ENCODE results near the gene EML4. TPM values are rescaled to one million over a fixed set of nuclear protein-coding genes. Genes with fewer than 3 reads are reported as not detected.

EML4 gene
- total and polyA plus RNA-seq, 10 of the 15 experiments (the other 5 are each of a cell fraction or from before 2014, with no cell fraction given), result 23.1 to 91.3 (median 77.4) TPM

DNA sequence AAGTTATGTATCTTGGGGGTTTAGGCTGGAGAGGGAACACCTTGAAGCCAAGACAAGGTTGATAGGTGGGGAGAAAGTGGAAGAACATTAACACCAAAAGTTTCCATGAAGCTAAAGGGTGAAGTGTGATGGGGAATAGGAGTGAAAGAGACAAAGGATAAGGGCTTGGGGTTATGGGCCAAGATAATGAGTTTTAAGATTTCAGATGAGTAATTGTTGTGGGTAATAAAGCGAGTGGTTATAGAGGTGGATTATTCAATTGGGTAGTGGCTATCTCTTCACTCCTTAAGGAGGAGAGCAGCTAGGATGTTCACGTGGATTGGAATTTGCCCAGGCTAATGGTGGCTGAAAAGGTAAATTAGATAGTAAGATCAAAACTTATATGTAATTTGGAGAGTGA lies 29.8 kb downstream of the EML4 start:
- Histone ChIP-seq H3K4me2 (ENCODE audit: control insufficient read depth, insufficient read depth) (no peak overlapping the region), H2AFZ (ENCODE audit: control insufficient read depth, low read depth, low read length) (no peak overlapping the region), H3K36me3 (ENCODE audit: control insufficient read depth in 2 of 2, insufficient read depth in 2 of 2, low read length in 1 of 2) (no peaks in the 10 kb centered on the region; a peak in 1 of 4 replicates), H3K4me3 (no peak overlapping the region), H4K20me1 (ENCODE audit: control insufficient read depth, insufficient read depth) (no peaks in the 10 kb centered on the region), H3K4me1 (ENCODE audit: control insufficient read depth, insufficient read depth, low read length) (peaks cover 11% of the 10 kb centered on the region; the same call in 1 of the 2 replicates), H3K79me2 (ENCODE audit: control insufficient read depth, insufficient read depth, low read length) (peaks cover 51% of the 10 kb centered on the region), H3K27me3 (replicated peaks in 1 of 2; ENCODE audit: control insufficient read depth in 2 of 2, insufficient read depth in 2 of 2, low read length in 1 of 2) (no peaks in the 10 kb centered on the region), H3K9ac (ENCODE audit: control insufficient read depth, insufficient read depth, low read length) (no peak overlapping the region), H3K9me3 (replicated peaks; ENCODE audit: control insufficient read depth, insufficient read depth, low read length) (no peaks in the 10 kb centered on the region), H3K27ac (ENCODE audit: control insufficient read depth, insufficient read depth) (no peak overlapping the region)
- no TSS peak for BruUV-seq (replicated peaks)
- RAD21 ChIA-PET (ENCODE audit: unreplicated experiment), result interaction anchor here (1.7 kb wide), 1 partner anchor 108 kb away, joined by 3 read pairs; no protein-coding TSS in a partner anchor
- in situ Hi-C loops (cut with MboI) (loop anchor here (5.0 kb wide), 1 partner anchor 102 kb away; no protein-coding TSS in a partner anchor), intact Hi-C loops (cut with micrococcal nuclease; ENCODE audit: unreplicated experiment) (no loop called here)
- ATAC-seq (no peak), DNase-seq (ENCODE audit: low read depth, low spot score) (no peak), FAIRE-seq (no peak)
- SMC1A ChIA-PET (ENCODE audit: uncharacterized antibody, unreplicated experiment), result interaction anchor here (0.6 to 2.2 kb wide), 5 partner anchors 9 to 103 kb away, joined by 3 to 8 read pairs (median 3); no protein-coding TSS in a partner anchor
- no peak for TF ChIP-seq SREBF1 (IDR thresholded peaks at IDR 0.05; ENCODE audit: low read length)
- TF ChIP-seq SMC3 (IDR thresholded peaks at IDR 0.05; ENCODE audit: borderline replicate concordance, low read length), result no peak
- TF ChIP-seq HDGF (IDR thresholded peaks at IDR 0.05), result no peak
- TF ChIP-seq LARP7 (IDR thresholded peaks at IDR 0.05), result no peak
- TF ChIP-seq RAD51 (IDR thresholded peaks at IDR 0.05), result no peak
- POLR2A ChIA-PET, result no interaction called here
- CTCF ChIA-PET, result interaction anchor here (1.0 to 6.9 kb wide), 4 partner anchors 74 to 112 kb away, joined by 3 to 160 read pairs (median 4); no protein-coding TSS in a partner anchor
- WGBS (ENCODE audit: insufficient coverage, insufficient replicate concordance, low lambda C conversion rate, missing lambda C conversion rate), result 50% methylated on average over 2 of the region's 2 CpGs

DNA sequence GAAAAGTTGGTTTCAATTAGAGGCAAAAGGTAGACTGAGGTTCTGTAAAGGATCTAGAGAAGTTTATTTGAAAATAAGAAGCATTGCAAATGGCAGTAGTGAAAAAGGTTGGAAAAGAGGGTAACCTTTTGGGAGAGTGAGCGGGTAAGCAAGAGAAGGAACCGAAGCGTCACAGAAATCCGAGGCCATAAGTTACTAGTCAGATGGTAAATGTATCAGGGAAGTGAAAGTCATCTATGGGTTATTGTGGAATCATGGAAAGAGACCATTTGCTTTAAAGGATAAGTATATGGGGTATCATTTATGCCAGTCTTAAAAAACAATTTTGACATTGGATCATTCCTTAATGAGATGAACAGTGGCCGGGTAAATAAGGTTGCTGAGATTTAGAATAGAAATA lies 30.5 kb downstream of the EML4 start:
- POLR2A ChIA-PET, result no interaction called here
- H4K20me1 ChIP-seq (ENCODE audit: control insufficient read depth, insufficient read depth), result no peaks in the 10 kb centered on the region
- H3K27me3 ChIP-seq (replicated peaks in 1 of 2; ENCODE audit: control insufficient read depth in 2 of 2, insufficient read depth in 2 of 2, low read length in 1 of 2), result no peaks in the 10 kb centered on the region
- H3K4me3 ChIP-seq, result no peak overlapping the region
- peaks cover 49% of the 10 kb centered on the region for H3K79me2 ChIP-seq (ENCODE audit: control insufficient read depth, insufficient read depth, low read length)
- in situ Hi-C loops (cut with MboI) (loop anchor here (5.0 kb wide), 1 partner anchor 102 kb away; no protein-coding TSS in a partner anchor), intact Hi-C loops (cut with micrococcal nuclease; ENCODE audit: unreplicated experiment) (no loop called here)
- peaks cover 11% of the 10 kb centered on the region; the same call in 1 of the 2 replicates for H3K4me1 ChIP-seq (ENCODE audit: control insufficient read depth, insufficient read depth, low read length)
- BruUV-seq (replicated peaks), result no TSS peak
- no peak overlapping the region for H3K9ac ChIP-seq (ENCODE audit: control insufficient read depth, insufficient read depth, low read length)
- no peak for FAIRE-seq
- H3K4me2 ChIP-seq (ENCODE audit: control insufficient read depth, insufficient read depth), result no peak overlapping the region
- no peak for ATAC-seq
- CTCF ChIA-PET, result interaction anchor here (1.2 to 6.9 kb wide), 2 partner anchors 103 to 108 kb away, joined by 3 to 160 read pairs; no protein-coding TSS in a partner anchor
- no peaks in the 10 kb centered on the region for H3K36me3 ChIP-seq (ENCODE audit: control insufficient read depth in 2 of 2, insufficient read depth in 2 of 2, low read length in 1 of 2)
- SMC1A ChIA-PET (ENCODE audit: uncharacterized antibody, unreplicated experiment), result interaction anchor here (0.9 to 2.2 kb wide), 4 partner anchors 9 to 104 kb away, joined by 3 to 8 read pairs (median 5); no protein-coding TSS in a partner anchor
- 100% methylated on average over 5 of the region's 5 CpGs for WGBS (ENCODE audit: insufficient coverage, insufficient replicate concordance, low lambda C conversion rate, missing lambda C conversion rate)
- no peaks in the 10 kb centered on the region for H3K9me3 ChIP-seq (replicated peaks; ENCODE audit: control insufficient read depth, insufficient read depth, low read length)
- H3K27ac ChIP-seq (ENCODE audit: control insufficient read depth, insufficient read depth), result no peak overlapping the region
- H2AFZ ChIP-seq (ENCODE audit: control insufficient read depth, low read depth, low read length), result no peak overlapping the region
- RAD21 ChIA-PET (ENCODE audit: unreplicated experiment), result interaction anchor here (1.7 kb wide), 1 partner anchor 108 kb away, joined by 3 read pairs; no protein-coding TSS in a partner anchor
- no peak for DNase-seq (ENCODE audit: low read depth, low spot score)
- TF ChIP-seq ZNF384 (IDR thresholded peaks at IDR 0.05; ENCODE audit: borderline replicate concordance, low read depth, low read length) (no peak), JUND (IDR thresholded peaks at IDR 0.05; ENCODE audit: low read depth, low read length) (no peak), ZZZ3 (IDR thresholded peaks at IDR 0.05; ENCODE audit: control insufficient read depth, insufficient read length, low read depth) (no peak)
- TF ChIP-seq, protein P1, sequence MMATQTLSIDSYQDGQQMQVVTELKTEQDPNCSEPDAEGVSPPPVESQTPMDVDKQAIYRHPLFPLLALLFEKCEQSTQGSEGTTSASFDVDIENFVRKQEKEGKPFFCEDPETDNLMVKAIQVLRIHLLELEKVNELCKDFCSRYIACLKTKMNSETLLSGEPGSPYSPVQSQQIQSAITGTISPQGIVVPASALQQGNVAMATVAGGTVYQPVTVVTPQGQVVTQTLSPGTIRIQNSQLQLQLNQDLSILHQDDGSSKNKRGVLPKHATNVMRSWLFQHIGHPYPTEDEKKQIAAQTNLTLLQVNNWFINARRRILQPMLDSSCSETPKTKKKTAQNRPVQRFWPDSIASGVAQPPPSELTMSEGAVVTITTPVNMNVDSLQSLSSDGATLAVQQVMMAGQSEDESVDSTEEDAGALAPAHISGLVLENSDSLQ (IDR thresholded peaks at IDR 0.05), result no peak
- TF ChIP-seq, protein P2, sequence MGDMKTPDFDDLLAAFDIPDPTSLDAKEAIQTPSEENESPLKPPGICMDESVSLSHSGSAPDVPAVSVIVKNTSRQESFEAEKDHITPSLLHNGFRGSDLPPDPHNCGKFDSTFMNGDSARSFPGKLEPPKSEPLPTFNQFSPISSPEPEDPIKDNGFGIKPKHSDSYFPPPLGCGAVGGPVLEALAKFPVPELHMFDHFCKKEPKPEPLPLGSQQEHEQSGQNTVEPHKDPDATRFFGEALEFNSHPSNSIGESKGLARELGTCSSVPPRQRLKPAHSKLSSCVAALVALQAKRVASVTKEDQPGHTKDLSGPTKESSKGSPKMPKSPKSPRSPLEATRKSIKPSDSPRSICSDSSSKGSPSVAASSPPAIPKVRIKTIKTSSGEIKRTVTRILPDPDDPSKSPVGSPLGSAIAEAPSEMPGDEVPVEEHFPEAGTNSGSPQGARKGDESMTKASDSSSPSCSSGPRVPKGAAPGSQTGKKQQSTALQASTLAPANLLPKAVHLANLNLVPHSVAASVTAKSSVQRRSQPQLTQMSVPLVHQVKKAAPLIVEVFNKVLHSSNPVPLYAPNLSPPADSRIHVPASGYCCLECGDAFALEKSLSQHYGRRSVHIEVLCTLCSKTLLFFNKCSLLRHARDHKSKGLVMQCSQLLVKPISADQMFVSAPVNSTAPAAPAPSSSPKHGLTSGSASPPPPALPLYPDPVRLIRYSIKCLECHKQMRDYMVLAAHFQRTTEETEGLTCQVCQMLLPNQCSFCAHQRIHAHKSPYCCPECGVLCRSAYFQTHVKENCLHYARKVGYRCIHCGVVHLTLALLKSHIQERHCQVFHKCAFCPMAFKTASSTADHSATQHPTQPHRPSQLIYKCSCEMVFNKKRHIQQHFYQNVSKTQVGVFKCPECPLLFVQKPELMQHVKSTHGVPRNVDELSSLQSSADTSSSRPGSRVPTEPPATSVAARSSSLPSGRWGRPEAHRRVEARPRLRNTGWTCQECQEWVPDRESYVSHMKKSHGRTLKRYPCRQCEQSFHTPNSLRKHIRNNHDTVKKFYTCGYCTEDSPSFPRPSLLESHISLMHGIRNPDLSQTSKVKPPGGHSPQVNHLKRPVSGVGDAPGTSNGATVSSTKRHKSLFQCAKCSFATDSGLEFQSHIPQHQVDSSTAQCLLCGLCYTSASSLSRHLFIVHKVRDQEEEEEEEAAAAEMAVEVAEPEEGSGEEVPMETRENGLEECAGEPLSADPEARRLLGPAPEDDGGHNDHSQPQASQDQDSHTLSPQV (IDR thresholded peaks at IDR 0.05), result no peak
